Smooth muscle cell (in vitro differentiated cells): ENCODE results near the gene FYN. TPM values are rescaled to one million over a fixed set of nuclear protein-coding genes. Genes with fewer than 3 reads are reported as not detected.

Experiments used
- DNase-seq: peaks from one replicate; lab custom pipeline; 2025; ENCODE audit not compliant: unreplicated experiment; lab: John Stamatoyannopoulos, UW
- H2AFZ ChIP-seq: fragments of 200-600 bp; sonication (generic); 2 replicates; pipeline ENCODE4 v1.6.0; 2016; ENCODE audit warnings: antibody characterized with exemption, low read depth, mild to moderate bottlenecking
- H3F3A ChIP-seq: fragments of 200-600 bp; sonication (generic); 2 replicates; pipeline ENCODE4 v1.6.0; 2017; ENCODE audit warnings: antibody characterized with exemption, low read depth
- H3K27ac ChIP-seq: fragments of 200-600 bp; sonication (generic); 2 replicates; pipeline ENCODE4 v1.5.1; 2016; ENCODE audit warnings: low read depth, mild to moderate bottlenecking
- H3K27me3 ChIP-seq: fragments of 200-600 bp; sonication (generic); 2 replicates; pipeline ENCODE4 v1.6.1; 2016; ENCODE audit warnings: low read depth, mild to moderate bottlenecking
- H3K36me3 ChIP-seq: fragments of 200-600 bp; sonication (generic); 2 replicates; pipeline ENCODE4 v1.5.1; 2016; ENCODE audit warnings: low read depth
- H3K4me1 ChIP-seq: fragments of 200-600 bp; sonication (generic); 2 replicates; pipeline ENCODE4 v1.5.1; 2016; ENCODE audit warnings: low read depth
- H3K4me2 ChIP-seq: fragments of 200-600 bp; sonication (generic); 2 replicates; pipeline ENCODE4 v1.6.0; 2016; ENCODE audit warnings: mild to moderate bottlenecking
- H3K4me3 ChIP-seq: fragments of 200-600 bp; sonication (generic); 2 replicates; pipeline ENCODE4 v1.5.1; 2016; ENCODE audit warnings: mild to moderate bottlenecking
- H3K79me2 ChIP-seq: fragments of 200-600 bp; sonication (generic); 2 replicates; pipeline ENCODE4 v1.6.0; 2016; ENCODE audit warnings: low read depth, mild to moderate bottlenecking
- H3K9ac ChIP-seq: fragments of 200-600 bp; sonication (generic); 2 replicates; pipeline ENCODE4 v1.6.0; 2016; ENCODE audit warnings: low read depth
- H3K9me3 ChIP-seq: fragments of 200-600 bp; sonication (generic); replicated peaks from 2 replicates; pipeline ENCODE4 v1.5.1; 2016; ENCODE audit warnings: low read depth
- H4K20me1 ChIP-seq: fragments of 200-600 bp; sonication (generic); 2 replicates; pipeline ENCODE4 v1.6.0; 2016; ENCODE audit warnings: low read depth
- WGBS: methylation state at CpG from one replicate; pipeline ENCODE4 v1.1.7; 2016; ENCODE audit warnings: low lambda C conversion rate; 5-methylcytosine and 5-hydroxymethylcytosine counted together
- polyA plus RNA-seq: library from polyadenylated mRNA; unstranded; fragments of >200 nt; fragmentation: Nextera tagmentation; extraction: Ambion mirVana; gene quantifications from 2 replicates; pipeline ENCODE4 v1.2.1, GENCODE V29; 2016
- total RNA-seq: library from RNA; depleted of rRNA; stranded (reverse); fragments of >200 nt; gene quantifications from 2 replicates; pipeline ENCODE4 v1.2.3, GENCODE V29; 2014
- TF ChIP-seq, protein P1 (sequence below): fragments of 200-600 bp; sonication (generic); IDR thresholded peaks from 2 replicates; pipeline ENCODE4 v1.5.1; 2017; ENCODE audit warnings: borderline replicate concordance, mild to moderate bottlenecking, antibody characterized with exemption; ENCODE audit not compliant: insufficient read depth, poor library complexity, severe bottlenecking

Gene FYN
- total and polyA plus RNA-seq, 2 experiments from 2014 or later: 110 to 138 TPM

DNA sequence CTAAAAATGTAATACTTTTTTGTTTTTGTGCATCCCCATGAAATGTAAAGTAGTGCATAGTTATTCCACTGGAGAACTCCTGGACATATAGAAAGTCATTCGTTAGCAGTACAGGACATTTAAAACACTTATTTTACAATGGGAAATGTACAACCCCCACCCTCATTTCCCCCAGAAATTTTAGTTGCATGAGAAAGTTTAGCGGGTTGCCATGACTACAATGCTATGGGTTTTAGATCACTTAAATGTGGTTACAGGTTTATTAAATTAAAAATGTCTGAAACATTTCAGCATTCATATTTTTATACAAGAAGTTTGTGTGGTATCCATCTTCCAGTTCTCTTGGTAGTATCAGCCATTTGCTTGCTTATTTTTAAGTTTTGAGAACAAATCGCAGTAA, 212.7 kb downstream of the FYN start:
- Histone ChIP-seq H3K9me3 (no peaks in the 10 kb centered on the region), H4K20me1 (peaks cover 13% of the 10 kb centered on the region), H3K9ac (no peak overlapping the region), H3K27ac (no peak overlapping the region), H3K79me2 (no peaks in the 10 kb centered on the region), H3K4me2 (no peak overlapping the region), H3K4me3 (no peak overlapping the region), H3K4me1 (peaks cover 32% of the 10 kb centered on the region), H3F3A (peaks cover 31% of the 10 kb centered on the region), H3K27me3 (no peaks in the 10 kb centered on the region), H3K36me3 (no peaks in the 10 kb centered on the region), H2AFZ (no peak overlapping the region)
- WGBS: 97% methylated on average over 3 of the region's 3 CpGs
- no peak for DNase-seq
- TF ChIP-seq, protein P1, sequence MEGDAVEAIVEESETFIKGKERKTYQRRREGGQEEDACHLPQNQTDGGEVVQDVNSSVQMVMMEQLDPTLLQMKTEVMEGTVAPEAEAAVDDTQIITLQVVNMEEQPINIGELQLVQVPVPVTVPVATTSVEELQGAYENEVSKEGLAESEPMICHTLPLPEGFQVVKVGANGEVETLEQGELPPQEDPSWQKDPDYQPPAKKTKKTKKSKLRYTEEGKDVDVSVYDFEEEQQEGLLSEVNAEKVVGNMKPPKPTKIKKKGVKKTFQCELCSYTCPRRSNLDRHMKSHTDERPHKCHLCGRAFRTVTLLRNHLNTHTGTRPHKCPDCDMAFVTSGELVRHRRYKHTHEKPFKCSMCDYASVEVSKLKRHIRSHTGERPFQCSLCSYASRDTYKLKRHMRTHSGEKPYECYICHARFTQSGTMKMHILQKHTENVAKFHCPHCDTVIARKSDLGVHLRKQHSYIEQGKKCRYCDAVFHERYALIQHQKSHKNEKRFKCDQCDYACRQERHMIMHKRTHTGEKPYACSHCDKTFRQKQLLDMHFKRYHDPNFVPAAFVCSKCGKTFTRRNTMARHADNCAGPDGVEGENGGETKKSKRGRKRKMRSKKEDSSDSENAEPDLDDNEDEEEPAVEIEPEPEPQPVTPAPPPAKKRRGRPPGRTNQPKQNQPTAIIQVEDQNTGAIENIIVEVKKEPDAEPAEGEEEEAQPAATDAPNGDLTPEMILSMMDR: no peak

DNA sequence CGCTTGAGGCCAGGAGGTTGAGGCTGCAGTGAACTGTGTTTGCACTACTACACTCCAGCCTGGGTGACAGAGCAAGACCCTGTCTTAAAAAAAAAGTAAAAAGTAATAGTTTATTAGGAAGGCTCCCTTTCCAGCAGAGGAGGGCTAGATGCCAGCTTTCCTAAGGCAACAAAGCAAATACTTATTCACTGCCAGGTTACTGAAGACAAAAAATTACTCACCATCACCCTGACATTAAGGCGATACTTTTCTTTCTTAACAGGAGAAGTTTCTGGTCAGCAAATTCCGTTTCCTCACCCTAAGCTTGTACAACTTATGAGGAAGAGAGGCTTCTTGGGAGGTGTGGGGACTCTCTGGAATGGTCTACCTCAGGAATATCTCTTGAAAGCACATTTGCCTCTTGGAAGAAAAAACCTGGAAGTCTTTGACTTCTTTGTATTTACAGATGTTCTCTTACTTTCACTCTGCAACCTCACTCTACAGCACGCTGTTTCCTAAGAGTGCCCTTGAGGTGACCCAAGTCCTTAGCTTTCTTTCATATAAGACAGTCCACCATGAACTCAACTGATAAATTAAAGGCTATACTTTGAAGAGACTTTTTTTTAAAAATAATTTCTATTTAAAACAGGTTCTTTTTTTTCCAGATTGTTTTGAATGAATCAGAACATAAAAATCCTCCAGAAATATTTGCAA, 214.6 kb downstream of the FYN start:
- Histone ChIP-seq H4K20me1 (peaks cover 13% of the 10 kb centered on the region), H3K9me3 (no peaks in the 10 kb centered on the region), H3F3A (peaks cover 22% of the 10 kb centered on the region), H3K4me2 (no peak overlapping the region), H3K9ac (no peak overlapping the region), H3K27me3 (no peaks in the 10 kb centered on the region), H3K79me2 (no peaks in the 10 kb centered on the region), H3K4me1 (peaks cover 24% of the 10 kb centered on the region), H3K27ac (no peak overlapping the region), H3K4me3 (no peak overlapping the region), H2AFZ (no peak overlapping the region), H3K36me3 (no peaks in the 10 kb centered on the region)
- WGBS: 98% methylated on average over 4 of the region's 4 CpGs
- no peak for DNase-seq
- TF ChIP-seq, protein P1: no peak

GRCh38 chr6:111657146-111657545, 216.1 kb downstream of the FYN start:
- H3K9ac ChIP-seq: no peak overlapping the region
- H3K79me2 ChIP-seq: no peaks in the 10 kb centered on the region
- no peaks in the 10 kb centered on the region for H4K20me1 ChIP-seq
- H3K36me3 ChIP-seq: no peaks in the 10 kb centered on the region
- TF ChIP-seq, protein P1: no peak
- 19% methylated on average over 1 of the region's 1 CpG for WGBS
- H3K4me2 ChIP-seq: no peak overlapping the region
- H3K27me3 ChIP-seq: no peaks in the 10 kb centered on the region
- H3K27ac ChIP-seq: peak overlapping the region; percentile 54
- H3K4me3 ChIP-seq: no peak overlapping the region
- H3K9me3 ChIP-seq: no peaks in the 10 kb centered on the region
- no peak for DNase-seq
- peaks cover 10% of the 10 kb centered on the region for H3K4me1 ChIP-seq
- H2AFZ ChIP-seq: no peak overlapping the region
- H3F3A ChIP-seq: peaks cover 8% of the 10 kb centered on the region

DNA sequence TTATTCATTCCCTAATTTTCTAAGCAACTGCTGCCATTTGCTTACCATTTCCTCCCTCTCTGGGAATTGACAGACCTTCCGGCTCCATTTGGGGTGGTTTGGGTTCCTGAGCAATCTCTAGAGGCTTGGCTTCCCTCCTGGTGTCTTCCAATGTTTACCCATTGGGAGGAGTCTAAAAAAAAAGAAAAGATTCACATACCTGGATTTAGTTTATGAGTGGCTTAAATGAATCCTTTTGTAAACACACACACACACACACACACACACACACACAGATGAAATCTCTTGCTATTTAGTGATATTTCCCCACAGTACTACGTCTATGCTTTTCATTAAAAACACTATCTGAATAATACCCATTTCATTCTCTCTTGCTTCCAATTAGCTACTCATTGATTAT, 219.3 kb downstream of the FYN start:
- Histone ChIP-seq H3K4me2 (no peak overlapping the region), H3K27me3 (no peaks in the 10 kb centered on the region), H3K9ac (no peak overlapping the region), H3K79me2 (no peaks in the 10 kb centered on the region), H4K20me1 (no peaks in the 10 kb centered on the region), H3K4me3 (no peak overlapping the region), H3K36me3 (no peaks in the 10 kb centered on the region), H2AFZ (no peak overlapping the region), H3F3A (peaks cover 8% of the 10 kb centered on the region), H3K9me3 (no peaks in the 10 kb centered on the region), H3K4me1 (no peaks in the 10 kb centered on the region), H3K27ac (no peak overlapping the region)
- TF ChIP-seq, protein P1: no peak
- 89% methylated on average over 2 of the region's 2 CpGs for WGBS
- DNase-seq: no peak
